Spleen (tissue), 11 donors: ENCODE measurements around the gene HDAC9. TPM values are rescaled to one million over a fixed set of nuclear protein-coding genes. Genes with fewer than 3 reads are reported as not detected.

Experiments used
- DNase-seq: peaks from one replicate; pipeline ENCODE4 v3.0.0-alpha.2; 2020
- H3K27ac ChIP-seq, 8 donors: fragments of 200-600 bp; sonication (generic) in 7 of 8; 1 replicate in 4 of 8; 2 replicates in 4 of 8; pipeline versions ENCODE4 v1.5.0 to v1.8.0; 2016 to 2021; ENCODE audit warnings: inconsistent platforms in 4 of 8, mild to moderate bottlenecking in 4 of 8, moderate library complexity in 1 of 8
- H3K27me3 ChIP-seq, 7 donors: fragments of 200-600 bp; sonication (generic) in 6 of 7; replicated peaks in 1 of 7; 1 replicate in 4 of 7; 2 replicates in 3 of 7; pipeline versions ENCODE4 v1.5.0 to v1.8.0; 2016 to 2021; ENCODE audit warnings: inconsistent platforms in 3 of 7, mild to moderate bottlenecking in 1 of 7
- H3K36me3 ChIP-seq, 6 donors: fragments of 200-600 bp; sonication (generic) in 5 of 6; 1 replicate in 4 of 6; 2 replicates in 2 of 6; pipeline versions ENCODE4 v1.5.0 to v1.8.0; 2016 to 2021; ENCODE audit warnings: inconsistent platforms in 2 of 6
- H3K4me1 ChIP-seq, 6 donors: fragments of 200-600 bp; sonication (generic) in 5 of 6; 1 replicate in 3 of 6; 2 replicates in 3 of 6; pipeline versions ENCODE4 v1.5.0 to v1.8.0; 2016 to 2021; ENCODE audit warnings: inconsistent platforms in 3 of 6
- H3K4me3 ChIP-seq, 8 donors: fragments of 200-600 bp; sonication (generic) in 7 of 8; 1 replicate in 4 of 8; 2 replicates in 4 of 8; pipeline versions ENCODE4 v1.5.0 to v1.8.0; 2016 to 2021; ENCODE audit warnings: inconsistent platforms in 4 of 8, mild to moderate bottlenecking in 4 of 8, moderate library complexity in 2 of 8
- H3K9me3 ChIP-seq, 8 donors: fragments of 200-600 bp; sonication (generic) in 7 of 8; 1 replicate in 4 of 8; 2 replicates in 4 of 8; pipeline versions ENCODE4 v1.5.0 to v1.8.0; 2016 to 2021; ENCODE audit warnings: inconsistent platforms in 4 of 8
- CTCF ChIP-seq, 11 experiments: fragments of 200-600 bp in 7 of 11; fragments of 450-650 bp in 4 of 11; sonication (generic) in 4 of 11; IDR thresholded peaks in 8 of 11; conservative IDR thresholded peaks in 3 of 11; 1 replicate in 7 of 11; 2 replicates in 4 of 11; pipeline versions ENCODE4 v1.4.0 to v1.8.0; 2016 to 2021; ENCODE audit warnings: antibody characterized with exemption in 11 of 11, inconsistent platforms in 4 of 11, mild to moderate bottlenecking in 1 of 11
- POLR2A ChIP-seq, 3 donors: fragments of 450-650 bp; IDR thresholded peaks; one replicate each; pipeline ENCODE4 v1.5.1; 2017; ENCODE audit warnings: antibody characterized with exemption in 3 of 3, mild to moderate bottlenecking in 1 of 3
- POLR2AphosphoS5 ChIP-seq, 3 donors: sonication (generic); formaldehyde crosslinking; IDR thresholded peaks; one replicate each; pipeline ENCODE4 v1.5.1; 2017; ENCODE audit warnings: antibody characterized with exemption in 3 of 3
- WGBS, 5 donors: extraction: QIAGEN DNeasy Blood & Tissue Kit in 3 of 5; methylation state at CpG; one replicate each; pipeline versions ENCODE4 v1.1.5 to v1.1.7; 2013 to 2018; 5-methylcytosine and 5-hydroxymethylcytosine counted together
- intact Hi-C: fragments of 100-400 bp; cut with DNase I; formaldehyde crosslinking; loops from one replicate; pipeline ENCODE4 v1.15.0; 2023; ENCODE audit warnings: low total_unique reads
- polyA plus RNA-seq, 3 donors: library from polyadenylated mRNA; stranded (reverse); fragments of 200-250 nt; gene quantifications; one replicate each; pipeline ENCODE4 v1.2.1, GENCODE V29; 2013
- total RNA-seq, 7 donors: library from RNA; depleted of rRNA in 3 of 7; stranded (reverse); fragments of >200 nt in 3 of 7; fragmentation: NEBNext Ultra II Directional in 4 of 7; extraction: Animal tissue kit (Norgen Biotek cat#: 25700) in 4 of 7; gene quantifications; one replicate each; pipeline versions ENCODE4 v1.1.0 to v1.2.1, GENCODE V29; 2016 to 2021
- donor health status: healthy with polysubstance abuse.
- donor health status: DM: no; HTN: no; CAD: no; lungs with moderate emphysema.
- donor health status: DM: no; HTN: no; CAD: no.
- donor health status: Bipolar disorder and iron deficiency.
- donor health status: healthy.
- donor health status: DM: no; HTN: no; CAD: no.
- donor health status: DM: yes; HTN: yes; CAD: no.

Gene HDAC9
- total and polyA plus RNA-seq, 10 donors: 15.9 to 100 (median 66.1) TPM

- H3K4me1 ChIP-seq: peaks cover 0 to 32% (median 14%) of the 10 kb centered on the region in 6 donors
- H3K27me3 ChIP-seq: no peaks in the 10 kb centered on the region
- no peaks in the 10 kb centered on the region for H3K9me3 ChIP-seq
- DNase-seq: peak; percentile 80
- TF ChIP-seq POLR2A (IDR thresholded peaks at IDR 0.05) (no peak), CTCF (IDR thresholded peaks at IDR 0.05 in 8 of 11, conservative IDR thresholded peaks at IDR 0.05 in 3 of 11) (no peak), POLR2AphosphoS5 (IDR thresholded peaks at IDR 0.05) (peak in 1 of 3 donors; percentile 55)
- 54 to 74% (median 68%) methylated on average over 7 of the region's 7 CpGs for WGBS, 5 donors
- H3K27ac ChIP-seq: peak overlapping the region in 5 of 8 donors; percentile 31 to 58 (median 49)
- no peak overlapping the region for H3K4me3 ChIP-seq
- intact Hi-C loops: no loop called here
- no peaks in the 10 kb centered on the region for H3K36me3 ChIP-seq
Measured at GRCh38 chr7:18566829-18567228, 71.3 kb downstream of the HDAC9 start.

- intact Hi-C loops: no loop called here
- Histone ChIP-seq H3K27me3 (no peaks in the 10 kb centered on the region), H3K4me1 (peaks cover 0 to 59% (median 21%) of the 10 kb centered on the region in 6 donors), H3K27ac (no peak overlapping the region), H3K36me3 (peaks cover 0 to 14% (median 0%) of the 10 kb centered on the region in 6 donors), H3K9me3 (no peaks in the 10 kb centered on the region), H3K4me3 (no peak overlapping the region)
- 72 to 89% (median 83%) methylated on average over 3 of the region's 3 CpGs for WGBS, 5 donors
- no peak for DNase-seq
- TF ChIP-seq POLR2AphosphoS5 (IDR thresholded peaks at IDR 0.05): no peak
- TF ChIP-seq CTCF (IDR thresholded peaks at IDR 0.05 in 8 of 11, conservative IDR thresholded peaks at IDR 0.05 in 3 of 11): no peak
- no peak for TF ChIP-seq POLR2A (IDR thresholded peaks at IDR 0.05)
Measured at GRCh38 chr7:18570441-18570840, 74.9 kb downstream of the HDAC9 start.

GRCh38 chr7:18570890-18571478 is 75.4 kb downstream of the HDAC9 start:
- intact Hi-C loops: no loop called here
- TF ChIP-seq CTCF (IDR thresholded peaks at IDR 0.05 in 8 of 11, conservative IDR thresholded peaks at IDR 0.05 in 3 of 11) (peak in 4 of 11 experiments; percentile 26 to 50 (median 36)), POLR2AphosphoS5 (IDR thresholded peaks at IDR 0.05) (no peak)
- Histone ChIP-seq H3K9me3 (no peaks in the 10 kb centered on the region), H3K27ac (no peak overlapping the region), H3K36me3 (peaks cover 0 to 14% (median 0%) of the 10 kb centered on the region in 6 donors), H3K27me3 (no peaks in the 10 kb centered on the region), H3K4me1 (peaks cover 0 to 55% (median 20%) of the 10 kb centered on the region in 6 donors), H3K4me3 (no peak overlapping the region)
- WGBS, 5 donors: 68 to 73% (median 70%) methylated on average over 3 of the region's 3 CpGs
- DNase-seq: no peak

- TF ChIP-seq POLR2AphosphoS5 (IDR thresholded peaks at IDR 0.05) (no peak), CTCF (IDR thresholded peaks at IDR 0.05 in 8 of 11, conservative IDR thresholded peaks at IDR 0.05 in 3 of 11) (no peak), POLR2A (IDR thresholded peaks at IDR 0.05) (no peak)
Measured at GRCh38 chr7:18572154-18572553, 76.6 kb downstream of the HDAC9 start.

More at GRCh38 chr7:18572154-18572553, 76.6 kb downstream of the HDAC9 start:
- 78 to 86% (median 80%) methylated on average over 4 of the region's 4 CpGs for WGBS, 5 donors
- no peak overlapping the region for H3K4me3 ChIP-seq
- no peaks in the 10 kb centered on the region for H3K9me3 ChIP-seq
- H3K36me3 ChIP-seq: peaks cover 0 to 14% (median 0%) of the 10 kb centered on the region in 6 donors
- intact Hi-C loops: no loop called here
- peaks cover 0 to 57% (median 22%) of the 10 kb centered on the region in 6 donors for H3K4me1 ChIP-seq
- DNase-seq: no peak
- no peaks in the 10 kb centered on the region for H3K27me3 ChIP-seq
- no peak overlapping the region for H3K27ac ChIP-seq
